ENCODE measurements around the gene RNF151.

RNF151 gene

DNA sequence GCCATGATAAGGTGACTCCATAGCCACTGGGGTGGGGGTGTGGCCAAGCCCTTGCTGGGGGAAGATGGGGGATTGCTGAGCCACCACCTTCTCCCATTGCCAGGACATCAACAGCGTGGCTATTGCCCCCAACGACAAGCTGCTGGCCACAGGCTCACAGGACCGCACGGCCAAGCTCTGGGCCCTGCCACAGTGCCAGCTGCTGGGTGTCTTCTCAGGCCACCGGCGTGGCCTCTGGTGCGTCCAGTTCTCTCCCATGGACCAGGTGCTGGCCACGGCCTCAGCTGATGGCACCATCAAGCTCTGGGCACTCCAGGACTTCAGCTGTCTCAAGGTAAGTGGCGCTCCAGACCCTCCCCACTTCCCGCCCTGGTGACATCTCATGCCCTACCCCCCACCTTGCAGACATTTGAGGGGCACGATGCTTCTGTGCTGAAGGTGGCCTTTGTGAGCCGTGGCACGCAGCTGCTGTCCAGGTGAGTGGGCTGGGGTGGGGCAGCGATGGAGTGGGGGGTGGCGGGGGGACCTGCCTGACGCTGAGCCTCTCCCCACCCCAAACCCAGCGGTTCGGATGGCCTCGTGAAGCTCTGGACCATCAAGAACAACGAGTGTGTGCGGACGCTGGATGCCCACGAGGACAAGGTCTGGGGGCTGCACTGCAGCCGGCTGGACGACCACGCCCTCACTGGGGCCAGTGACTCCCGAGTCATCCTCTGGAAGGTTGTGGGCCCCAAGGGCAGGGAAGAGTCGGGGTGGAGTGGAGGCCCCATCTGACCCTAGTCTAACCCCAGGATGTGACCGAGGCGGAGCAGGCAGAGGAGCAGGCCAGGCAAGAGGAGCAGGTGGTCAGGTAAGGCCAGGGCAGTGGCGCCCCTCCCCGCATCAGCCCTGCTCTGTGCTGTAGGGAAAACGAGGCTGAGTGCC is 10.6 kb downstream of the RNF151 start:
- DNase-seq (ENCODE audit: low spot score), result no peak

DNA sequence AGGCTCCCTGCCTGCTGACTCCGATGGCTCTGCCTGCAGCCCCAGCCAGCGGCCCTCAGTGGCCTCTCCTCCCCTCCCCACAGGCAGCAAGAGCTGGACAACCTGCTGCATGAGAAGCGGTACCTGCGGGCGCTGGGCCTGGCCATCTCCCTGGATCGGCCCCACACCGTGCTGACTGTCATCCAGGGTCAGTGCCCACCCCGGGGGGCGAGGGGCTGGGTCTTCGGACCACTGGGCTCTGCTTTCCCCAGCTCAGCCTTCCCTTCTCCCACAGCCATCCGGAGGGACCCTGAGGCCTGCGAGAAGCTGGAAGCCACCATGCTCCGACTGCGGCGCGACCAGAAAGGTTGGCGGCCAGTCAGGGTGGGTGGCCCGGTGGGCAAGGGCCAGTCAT is 11.2 kb downstream of the RNF151 start:
- DNase-seq (ENCODE audit: low spot score), result no peak

GRCh38 chr16:1978476-1979120 is 11.9 kb downstream of the RNF151 start:
- DNase-seq (ENCODE audit: low spot score), result no peak

DNA sequence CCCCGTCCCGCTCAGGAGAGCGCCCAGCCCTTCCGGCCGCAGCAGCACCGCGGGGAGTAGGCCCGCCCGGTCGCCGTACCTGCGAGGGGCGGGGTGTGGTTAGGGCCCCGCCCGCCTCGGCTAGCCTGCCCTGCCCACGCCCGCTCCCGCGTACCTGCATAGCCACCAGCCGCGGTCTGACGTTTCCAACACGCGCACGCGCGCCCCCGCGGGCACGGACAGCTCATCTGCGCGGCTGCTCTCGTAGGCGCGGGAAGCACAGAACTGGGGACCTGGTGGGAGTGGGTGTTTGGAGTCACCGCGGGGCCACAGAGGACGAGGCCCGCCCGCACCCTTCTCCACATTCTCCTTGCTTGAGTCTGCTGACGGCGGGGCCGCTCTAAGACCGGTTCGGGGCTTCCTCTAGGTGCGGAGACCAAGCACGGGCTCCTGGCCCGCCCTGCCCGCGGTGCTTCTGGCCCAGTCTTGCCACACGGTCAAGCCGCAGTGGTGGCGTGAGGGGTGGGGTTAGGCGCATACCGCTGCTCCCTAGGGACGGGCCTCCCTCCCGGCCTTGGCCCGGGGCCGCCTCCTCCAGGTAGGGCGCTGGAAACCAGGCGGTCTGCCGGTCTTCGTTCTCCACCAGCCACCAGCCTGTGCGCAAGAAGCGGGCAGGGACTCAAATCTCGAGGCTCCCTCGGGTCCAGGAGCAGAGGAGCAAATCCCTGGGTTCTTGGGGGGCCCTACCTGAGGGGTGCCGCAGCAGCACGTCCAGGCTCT is 12.8 kb downstream of the RNF151 start:
- DNase-seq (ENCODE audit: low spot score), result no peak

DNA sequence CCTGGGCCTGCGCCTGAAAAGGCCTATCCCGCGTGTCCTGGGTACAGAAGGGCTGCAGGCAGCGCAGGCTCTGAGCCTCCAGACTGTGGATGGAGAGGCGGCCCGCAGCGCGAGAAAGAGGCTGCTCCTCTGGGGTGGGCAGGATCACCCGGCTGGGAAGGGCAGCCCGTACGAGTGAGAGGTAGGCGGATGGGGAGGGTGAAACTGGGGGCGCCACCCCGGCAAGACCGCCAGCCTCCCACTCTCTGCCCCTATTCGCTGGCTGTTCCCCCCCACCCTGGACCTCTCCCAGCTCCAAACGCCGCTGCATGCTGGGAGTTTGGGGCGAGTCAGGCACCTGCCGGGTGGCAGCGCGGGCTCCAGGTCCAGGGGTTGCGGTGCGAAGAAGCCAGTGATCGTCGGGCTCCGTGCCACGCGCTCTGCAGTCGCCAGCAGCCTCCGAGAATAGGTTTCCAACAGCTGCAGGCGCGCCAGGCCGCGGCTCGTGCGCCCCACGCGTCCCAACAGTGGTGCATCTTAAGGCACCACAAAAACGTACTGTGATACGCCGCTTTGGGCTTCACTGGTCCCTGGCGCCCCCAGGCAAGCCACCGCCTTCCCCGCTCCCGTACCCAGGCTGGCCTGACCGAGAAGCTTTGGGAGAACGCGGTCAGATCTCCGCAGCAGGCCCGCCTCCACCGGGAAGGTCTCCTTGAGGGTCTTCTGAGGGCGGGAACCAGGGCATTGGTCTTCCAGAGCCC is 13.5 kb downstream of the RNF151 start:
- no peak for DNase-seq (ENCODE audit: low spot score)

DNA sequence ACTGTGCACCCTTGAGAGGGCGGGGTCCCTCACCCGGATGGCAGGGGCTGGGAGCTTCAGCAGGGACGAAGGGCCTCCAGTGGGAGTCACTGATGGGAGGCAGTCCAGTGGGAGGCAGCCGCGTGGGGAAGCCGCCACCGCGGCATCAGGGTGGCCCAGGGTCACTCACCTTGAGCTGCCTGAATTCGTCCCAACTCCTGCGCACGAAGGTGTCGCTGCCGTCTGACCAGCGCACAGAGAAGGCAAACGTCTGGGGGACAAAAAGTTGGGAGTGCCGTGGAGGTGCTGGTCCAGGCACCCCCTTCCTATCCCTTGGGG is 14.1 kb downstream of the RNF151 start:
- DNase-seq (ENCODE audit: low spot score), result no peak

DNA sequence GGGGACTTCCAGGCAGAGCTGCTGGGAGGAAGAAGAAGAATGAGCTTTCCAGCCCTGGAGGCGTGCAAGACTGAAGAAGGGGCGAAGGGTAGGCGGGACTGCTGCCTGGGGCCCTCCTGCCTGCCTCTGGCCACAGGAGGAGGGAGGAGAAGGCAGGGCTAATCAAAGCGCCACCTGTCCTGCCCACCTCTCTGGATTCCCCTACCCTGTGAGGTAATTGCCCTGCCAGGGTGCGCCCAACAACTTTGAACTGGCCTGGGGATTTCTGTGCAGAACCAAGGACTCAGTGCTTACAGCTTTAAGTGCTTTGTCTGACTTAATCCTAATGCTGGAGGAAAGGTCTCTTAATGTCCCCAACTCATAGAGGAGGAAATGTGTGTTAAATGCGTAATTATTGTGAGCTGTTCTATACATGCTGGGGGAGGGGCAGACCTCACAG is 14.8 kb downstream of the RNF151 start, which contains the start of gene NOXO1:
Gene NOXO1 (minus strand): TSS at position 72 of the 439 bp plus-strand sequence. CDS start 290 bp downstream, outside the sequence.
- no peak for DNase-seq (ENCODE audit: low spot score)

- DNase-seq (ENCODE audit: low spot score), result peak; percentile 32
Measured at GRCh38 chr16:1982013-1982433, 15.4 kb downstream of the RNF151 start.

DNA sequence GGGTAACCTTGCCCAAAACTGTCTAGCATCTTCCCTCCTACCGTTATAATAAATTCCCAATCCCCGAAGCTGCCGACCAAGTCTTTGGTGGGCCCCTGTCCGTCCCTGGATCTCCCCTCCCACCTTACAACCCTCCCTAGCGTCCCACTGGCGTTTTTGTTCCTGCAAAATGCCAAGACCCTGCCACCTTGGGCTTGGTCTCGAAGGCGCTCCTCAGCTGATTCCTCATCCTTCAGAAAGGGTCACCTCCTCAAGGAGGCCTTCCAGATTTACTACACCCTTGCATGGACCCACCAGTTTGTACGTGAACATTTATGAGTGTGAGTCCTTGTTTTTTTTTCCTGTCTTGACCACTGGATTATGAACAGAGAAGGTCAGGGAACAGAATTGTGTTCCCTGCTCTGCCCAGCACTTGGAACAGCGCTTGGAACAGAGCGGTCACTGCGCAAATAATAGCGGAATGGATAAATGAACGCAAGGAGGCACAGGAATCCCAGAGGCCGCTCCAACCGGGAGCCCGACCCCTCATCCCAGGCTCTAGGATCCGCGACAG is 16.4 kb downstream of the RNF151 start:
- no peak for DNase-seq (ENCODE audit: low spot score)

- peak; percentile 92 for DNase-seq (ENCODE audit: low spot score)
Measured at GRCh38 chr16:1983544-1984346, 17.1 kb downstream of the RNF151 start, which contains the start of gene GFER. Gene GFER, plus strand, starts transcription at chr16:1984193. Its CDS starts 26 bp downstream, at chr16:1984219.

GRCh38 chr16:1984347-1985225 is 17.9 kb downstream of the RNF151 start:
- peak; percentile 31 for DNase-seq (ENCODE audit: low spot score)

- no peak for DNase-seq (ENCODE audit: low spot score)
Measured at GRCh38 chr16:1985466-1986150, 19.0 kb downstream of the RNF151 start.

DNA sequence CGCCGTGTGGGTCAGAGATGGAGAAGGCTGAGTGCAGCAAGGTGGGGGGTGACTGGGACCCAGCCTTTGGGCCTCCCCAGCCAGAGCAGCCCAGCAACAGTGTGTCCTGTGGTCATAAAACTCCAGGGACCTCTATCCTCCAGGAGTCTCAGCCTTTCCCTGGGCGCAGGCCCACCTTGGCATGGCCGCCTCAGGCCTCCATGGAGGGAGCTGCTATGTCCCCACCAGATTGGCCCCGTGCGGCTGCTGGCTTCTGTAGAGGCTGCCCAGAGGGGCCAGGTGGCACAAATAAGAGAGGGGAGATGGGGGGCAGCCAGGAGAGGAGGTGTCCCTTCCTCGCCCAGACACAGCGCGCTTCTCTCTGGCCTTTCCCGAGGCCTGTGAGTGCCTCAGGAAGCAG is 20.5 kb downstream of the RNF151 start:
- no peak for DNase-seq (ENCODE audit: low spot score)

- DNase-seq (ENCODE audit: low spot score), result no peak
Measured at GRCh38 chr16:1989209-1990100, 22.8 kb downstream of the RNF151 start, which contains the start of gene SYNGR3. Gene SYNGR3, plus strand, starts transcription at chr16:1989970. Its CDS starts 133 bp downstream, at chr16:1990103.

DNA sequence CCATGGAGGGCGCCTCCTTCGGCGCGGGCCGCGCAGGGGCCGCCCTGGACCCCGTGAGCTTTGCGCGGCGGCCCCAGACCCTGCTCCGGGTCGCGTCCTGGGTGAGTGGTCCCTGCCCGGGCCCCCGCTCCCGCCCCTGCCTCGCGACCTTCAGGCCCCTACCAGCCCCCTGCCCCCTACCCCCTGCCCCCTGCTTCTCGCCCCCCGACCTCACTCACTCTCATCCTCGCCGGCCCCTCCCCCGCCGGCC is 23.4 kb downstream of the RNF151 start:
- no peak for DNase-seq (ENCODE audit: low spot score)

DNA sequence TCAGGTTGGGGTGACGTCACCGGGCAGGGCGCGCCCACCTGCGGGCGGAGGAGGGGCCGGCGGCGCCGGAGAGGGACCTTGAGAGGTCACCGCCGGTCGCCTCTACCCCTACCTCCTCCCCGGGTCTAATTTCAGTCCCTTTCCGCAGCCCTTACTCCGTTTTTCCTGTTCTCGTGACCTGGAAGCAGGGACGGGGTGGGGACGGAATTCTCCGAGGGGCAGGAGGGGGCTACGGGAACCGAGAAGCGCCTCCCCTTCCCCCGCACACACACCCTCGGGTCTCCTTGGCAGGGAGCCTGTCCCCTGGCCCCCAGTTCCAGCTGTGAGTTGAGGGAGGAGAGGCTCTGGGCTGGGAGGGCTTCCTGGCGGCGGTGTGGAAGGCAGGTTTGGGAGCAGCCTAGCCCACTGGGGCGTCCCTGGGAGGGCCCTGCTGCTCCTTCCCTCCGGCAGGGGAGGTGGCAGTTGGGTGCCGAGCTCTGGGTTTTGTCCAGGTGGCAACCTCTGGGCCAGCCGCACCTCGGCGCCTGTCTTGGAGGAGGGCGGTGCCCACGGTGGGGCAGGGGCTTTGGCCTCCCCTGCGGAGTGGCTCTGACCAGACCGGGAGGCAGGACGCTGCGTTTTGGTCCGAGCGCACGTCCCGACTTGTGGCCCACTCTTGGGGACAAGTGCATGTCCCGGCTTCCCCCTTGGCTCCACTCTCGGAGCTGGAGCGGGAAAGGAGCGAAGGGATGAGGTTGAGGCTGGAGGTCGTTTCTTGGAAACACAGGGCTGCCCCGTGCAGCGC is 23.9 kb downstream of the RNF151 start:
- no peak for DNase-seq (ENCODE audit: low spot score)

DNA sequence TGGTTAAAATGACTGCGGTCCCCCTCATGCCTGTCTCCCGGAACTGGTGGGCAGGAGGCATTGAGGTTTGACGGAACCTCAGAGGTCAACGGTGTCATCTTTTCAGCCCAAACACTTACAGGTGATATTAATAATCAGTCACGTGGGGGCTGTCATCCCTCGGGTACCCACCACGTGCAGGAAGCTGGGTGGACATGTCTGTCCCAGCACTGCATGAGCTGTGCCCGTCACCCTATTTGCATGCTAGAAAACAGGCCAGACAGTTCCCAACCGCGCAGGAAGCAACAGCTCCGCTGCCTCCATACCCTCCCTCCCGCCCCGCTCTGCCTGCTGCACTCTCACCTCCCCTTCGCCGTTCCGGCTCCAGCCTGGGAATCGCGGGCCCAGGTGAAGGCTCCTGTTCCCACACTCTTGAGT is 24.5 kb downstream of the RNF151 start:
- DNase-seq (ENCODE audit: low spot score), result no peak
